Measurements from ENCODE around the gene PPOX.

Gene PPOX

DNA sequence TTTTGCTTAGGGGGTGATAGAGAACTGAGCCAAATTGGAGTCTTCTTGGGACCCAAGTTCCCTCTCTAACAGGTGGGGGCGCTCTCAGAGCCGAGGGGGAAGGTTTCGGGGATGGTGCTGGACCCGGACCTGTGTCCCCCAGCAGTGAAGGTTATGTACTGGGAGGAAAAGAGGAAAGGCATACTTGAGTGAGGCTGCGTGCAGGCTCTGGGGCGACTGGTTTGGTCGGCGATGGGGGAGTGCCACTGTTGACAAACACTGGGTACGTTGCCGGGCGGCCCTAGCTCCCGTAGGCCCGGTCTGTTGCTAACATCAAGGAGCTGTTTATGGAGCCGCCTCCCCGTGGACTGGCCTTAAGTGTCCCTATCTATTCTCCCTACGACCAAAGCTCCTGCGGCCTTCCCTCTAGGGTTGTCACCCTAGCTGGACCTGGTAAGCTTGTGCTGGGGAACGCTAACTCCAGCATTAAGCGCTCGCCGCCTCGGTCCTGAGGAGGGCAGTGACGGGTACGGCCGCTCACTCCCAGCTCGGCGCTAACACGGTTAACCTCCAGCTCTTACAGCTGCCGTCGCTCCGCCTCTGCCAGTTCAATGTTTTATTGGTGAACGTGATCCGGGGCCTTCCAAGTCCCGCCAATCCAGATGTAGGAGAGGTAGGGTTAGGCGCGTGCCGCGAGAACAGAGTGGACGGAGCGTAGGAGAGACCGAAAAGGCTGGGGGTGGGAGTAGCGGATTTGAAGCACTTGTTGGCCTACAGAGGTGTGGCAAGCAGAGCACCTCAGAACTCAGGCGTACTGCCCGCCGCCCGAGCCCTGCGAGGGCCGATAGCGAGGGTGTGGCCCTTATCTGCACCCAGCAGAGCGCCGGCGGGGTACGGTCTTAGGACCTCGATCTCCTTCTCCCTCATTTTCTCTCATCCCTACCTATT is at the start of gene PPOX:
Gene PPOX, plus strand, starts transcription at position 685 of the 927 bp plus-strand sequence. CDS start 422 bp downstream, outside the sequence.
- DNase-seq (ENCODE audit: low read depth), result peak; percentile 74

DNA sequence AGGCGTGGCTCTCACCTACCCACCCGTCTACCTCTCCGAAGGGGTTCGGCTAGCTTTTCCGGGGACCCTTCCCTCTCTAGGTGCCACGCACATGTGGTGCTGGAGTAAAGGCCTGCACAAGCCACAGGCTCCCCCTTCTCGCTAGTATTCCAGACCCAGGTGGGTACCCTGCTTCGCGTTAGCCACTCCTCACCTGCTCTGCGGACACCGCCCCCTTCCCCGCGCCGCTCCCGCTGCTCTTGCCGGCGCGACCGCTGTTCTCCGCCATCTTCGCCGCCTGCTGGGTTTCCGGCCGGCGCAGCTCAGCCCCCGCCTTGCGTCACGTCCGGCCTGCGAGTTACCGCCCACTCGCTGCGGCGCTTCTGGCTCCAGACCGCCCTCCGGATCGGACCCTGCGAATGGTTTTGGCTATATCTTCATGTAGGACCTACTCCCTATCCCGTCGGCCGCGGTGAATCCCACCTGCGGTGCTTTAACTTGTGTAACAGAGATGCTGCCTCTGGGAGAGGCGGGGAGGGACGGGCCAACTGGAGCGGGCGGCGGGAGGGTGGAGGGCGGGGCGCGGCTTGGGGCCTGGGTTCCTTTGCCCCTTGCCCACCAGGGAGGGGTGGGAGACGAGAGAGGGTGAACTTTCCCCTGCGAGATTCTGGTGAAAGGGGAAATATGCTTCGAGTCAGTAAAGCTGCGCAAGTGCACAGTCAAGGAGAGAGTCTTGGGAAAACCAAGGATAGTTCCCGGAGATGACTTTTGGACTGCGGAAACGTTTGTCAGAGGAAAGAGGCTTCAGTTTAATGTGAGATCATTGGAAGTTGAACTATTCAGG is 48.3 kb upstream of the PPOX start, which contains the start of the genes NIT1 and PFDN2:
Gene NIT1, plus strand, starts transcription at position 347 of the 823 bp plus-strand sequence. Its CDS starts 72 bp downstream, at position 419.
Gene PFDN2, minus strand, starts transcription at position 279 of the 823 bp plus-strand sequence. Its CDS starts 11 bp downstream, at position 268.
- DNase-seq (ENCODE audit: low read depth), result peak; percentile 71

DNA sequence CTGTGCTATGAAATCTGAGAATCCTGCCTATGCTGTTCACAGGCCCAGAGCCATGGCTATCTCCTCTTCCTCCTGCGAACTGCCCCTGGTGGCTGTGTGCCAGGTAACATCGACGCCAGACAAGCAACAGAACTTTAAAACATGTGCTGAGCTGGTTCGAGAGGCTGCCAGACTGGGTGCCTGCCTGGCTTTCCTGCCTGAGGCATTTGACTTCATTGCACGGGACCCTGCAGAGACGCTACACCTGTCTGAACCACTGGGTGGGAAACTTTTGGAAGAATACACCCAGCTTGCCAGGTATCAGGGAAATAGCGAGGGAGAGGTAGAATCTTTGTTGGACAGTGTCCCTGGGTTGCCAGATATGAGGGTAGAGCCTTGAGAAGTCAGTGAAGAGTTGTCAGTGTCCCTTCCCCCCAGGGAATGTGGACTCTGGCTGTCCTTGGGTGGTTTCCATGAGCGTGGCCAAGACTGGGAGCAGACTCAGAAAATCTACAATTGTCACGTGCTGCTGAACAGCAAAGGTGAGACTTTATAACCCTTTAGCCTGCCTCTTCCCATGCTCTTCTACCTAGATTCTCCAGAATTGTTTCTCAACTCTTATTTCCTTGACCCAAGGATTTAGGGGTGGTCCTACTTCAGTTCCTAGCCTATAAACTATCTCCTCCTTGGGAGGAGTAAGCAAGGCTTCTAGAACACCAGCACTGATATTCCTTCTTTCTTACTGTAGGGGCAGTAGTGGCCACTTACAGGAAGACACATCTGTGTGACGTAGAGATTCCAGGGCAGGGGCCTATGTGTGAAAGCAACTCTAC is 46.9 kb upstream of the PPOX start:
- no peak for DNase-seq (ENCODE audit: low read depth)

DNA sequence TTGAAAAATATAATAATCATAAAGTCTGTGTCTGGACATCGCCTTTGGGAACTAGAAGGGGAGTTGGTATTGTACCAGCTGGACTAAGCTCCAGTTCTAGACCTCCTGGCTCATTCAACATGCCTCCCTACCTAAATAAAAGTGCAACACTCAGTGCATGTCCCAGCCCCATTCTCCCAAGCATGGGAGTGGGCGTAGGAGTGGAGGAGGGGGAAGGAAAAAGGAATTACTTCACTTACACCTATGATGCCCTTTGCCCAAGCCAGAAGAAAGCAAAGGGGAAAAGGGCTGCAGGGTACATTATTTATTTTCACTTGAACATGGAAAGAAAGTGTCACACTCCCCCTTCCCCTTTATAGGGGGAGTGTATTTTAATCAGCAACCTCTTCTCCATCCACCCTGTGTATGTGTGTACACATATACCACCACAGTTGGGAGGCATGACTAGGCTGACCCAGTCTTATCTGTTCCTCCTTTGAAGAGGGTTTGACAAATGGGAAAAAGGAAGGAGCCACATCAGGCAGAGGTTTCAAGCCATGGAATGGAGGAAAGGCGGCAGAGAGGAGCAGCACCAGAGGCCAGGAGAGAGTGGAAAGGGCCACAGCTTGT is 45.1 kb upstream of the PPOX start:
- DNase-seq (ENCODE audit: low read depth), result no peak

DNA sequence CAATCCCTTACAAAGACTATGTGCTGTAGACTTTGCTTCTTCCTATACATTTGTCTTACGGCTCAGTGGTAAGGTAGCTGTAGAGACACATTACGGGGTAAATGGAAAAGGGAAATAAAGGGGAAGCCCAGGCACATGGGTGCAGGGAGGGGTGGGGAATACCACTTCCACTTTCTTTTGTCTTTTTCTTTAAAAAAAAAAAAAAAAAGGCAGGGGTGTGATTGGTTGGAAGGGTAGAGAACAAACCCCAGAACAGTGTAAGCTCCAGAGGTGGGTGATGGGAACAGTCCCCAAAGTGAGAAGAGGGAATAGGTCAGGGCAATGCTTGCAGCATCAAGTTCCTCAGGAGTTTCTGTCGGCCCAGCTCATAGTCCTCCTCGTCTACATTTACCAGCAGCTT is 44.4 kb upstream of the PPOX start:
- no peak for DNase-seq (ENCODE audit: low read depth)

DNA sequence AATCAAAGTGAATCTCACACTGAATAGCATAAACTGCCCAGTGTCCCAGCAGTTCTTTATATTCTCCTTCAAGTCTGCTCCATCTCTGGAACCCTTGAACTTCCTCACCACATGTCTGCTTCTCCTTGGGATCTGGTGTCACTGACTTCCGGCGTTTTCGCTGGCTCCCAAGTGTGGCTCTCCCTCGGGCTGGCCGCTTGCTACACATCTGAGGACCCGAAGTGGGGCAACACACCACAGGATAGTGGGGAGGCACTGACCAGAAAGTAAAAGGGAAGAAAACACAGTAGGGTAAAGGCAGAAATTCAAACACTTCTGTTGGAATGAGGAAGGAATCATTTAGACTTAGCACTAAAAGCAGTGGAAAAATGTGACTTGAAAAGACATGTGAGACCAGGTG is 43.3 kb upstream of the PPOX start:
- no peak for DNase-seq (ENCODE audit: low read depth)

DNA sequence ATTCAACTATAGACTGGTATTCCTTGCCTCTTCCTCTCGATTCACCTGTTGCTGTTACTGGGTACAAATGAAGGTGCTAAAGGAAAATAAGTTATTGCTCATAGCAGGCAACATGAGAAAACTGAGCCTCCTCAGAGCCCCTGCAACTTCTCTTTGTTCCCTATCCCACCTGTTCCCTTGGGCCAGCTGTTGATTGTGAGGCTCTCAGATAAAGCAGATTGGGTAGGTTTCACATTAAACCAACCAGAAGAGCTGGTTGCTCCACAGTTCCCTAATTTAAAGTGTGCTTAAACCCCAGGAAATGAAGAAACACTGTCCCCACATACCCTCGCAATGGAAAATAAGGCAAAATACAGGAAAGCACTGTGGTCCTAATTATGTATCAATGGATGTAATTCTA is 38.6 kb upstream of the PPOX start:
- no peak for DNase-seq (ENCODE audit: low read depth)

DNA sequence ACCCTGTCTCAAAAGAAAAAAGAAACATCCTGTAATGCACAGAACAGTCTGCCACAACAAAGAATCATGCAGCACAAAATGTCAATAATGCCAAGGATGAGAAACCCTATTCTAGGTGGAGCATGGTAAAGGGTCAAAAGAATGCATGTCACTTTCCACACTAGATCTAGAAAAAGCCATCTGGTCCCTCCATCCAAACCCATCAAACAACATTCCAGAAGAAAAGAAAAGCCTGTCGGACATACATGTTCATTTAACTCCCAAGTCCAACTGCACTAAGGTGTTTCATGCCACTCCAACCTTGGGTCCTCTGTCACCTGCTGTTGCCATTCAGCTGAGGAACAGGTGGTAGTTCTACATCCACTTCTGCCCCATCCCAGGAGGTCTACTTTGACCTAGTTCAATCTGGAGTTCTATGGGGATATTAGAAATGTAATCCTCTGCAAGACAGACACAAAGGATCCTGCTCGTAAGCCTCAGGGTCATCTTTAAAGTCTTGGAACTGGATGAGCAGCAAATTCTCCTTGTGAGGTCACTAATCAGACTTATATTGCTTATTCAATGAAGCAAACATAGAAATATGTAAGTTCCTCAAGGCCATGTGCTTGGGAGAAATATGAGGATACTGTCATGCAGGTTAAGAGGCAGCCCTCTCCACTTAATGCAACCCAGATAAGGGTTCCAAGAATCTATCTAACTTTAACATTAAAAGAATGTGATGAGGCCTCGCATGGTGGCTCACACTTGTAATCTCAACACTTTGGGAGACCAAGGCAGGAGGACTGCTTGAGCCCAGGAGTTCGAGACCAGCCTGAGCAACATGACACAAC is 37.4 kb upstream of the PPOX start:
- no peak for DNase-seq (ENCODE audit: low read depth)

DNA sequence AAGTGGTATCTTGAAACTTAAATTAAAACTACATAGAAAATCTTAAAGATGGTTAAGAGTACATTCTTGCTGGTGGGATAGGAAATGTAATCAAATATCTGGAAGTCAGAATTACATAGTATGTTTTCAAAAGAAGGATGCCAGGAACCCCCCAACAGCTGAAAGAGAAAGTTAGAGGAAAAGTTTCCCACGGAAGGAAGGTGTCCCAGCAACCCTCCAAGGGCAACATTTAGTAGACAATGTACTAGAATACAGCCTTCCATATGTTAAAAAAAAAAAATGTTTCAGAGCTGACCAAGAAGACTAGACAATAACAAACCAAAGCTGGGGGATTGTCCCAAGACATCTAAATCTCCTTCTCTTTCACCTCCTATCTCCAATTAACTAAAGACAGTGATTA is 36.0 kb upstream of the PPOX start:
- DNase-seq (ENCODE audit: low read depth), result no peak

DNA sequence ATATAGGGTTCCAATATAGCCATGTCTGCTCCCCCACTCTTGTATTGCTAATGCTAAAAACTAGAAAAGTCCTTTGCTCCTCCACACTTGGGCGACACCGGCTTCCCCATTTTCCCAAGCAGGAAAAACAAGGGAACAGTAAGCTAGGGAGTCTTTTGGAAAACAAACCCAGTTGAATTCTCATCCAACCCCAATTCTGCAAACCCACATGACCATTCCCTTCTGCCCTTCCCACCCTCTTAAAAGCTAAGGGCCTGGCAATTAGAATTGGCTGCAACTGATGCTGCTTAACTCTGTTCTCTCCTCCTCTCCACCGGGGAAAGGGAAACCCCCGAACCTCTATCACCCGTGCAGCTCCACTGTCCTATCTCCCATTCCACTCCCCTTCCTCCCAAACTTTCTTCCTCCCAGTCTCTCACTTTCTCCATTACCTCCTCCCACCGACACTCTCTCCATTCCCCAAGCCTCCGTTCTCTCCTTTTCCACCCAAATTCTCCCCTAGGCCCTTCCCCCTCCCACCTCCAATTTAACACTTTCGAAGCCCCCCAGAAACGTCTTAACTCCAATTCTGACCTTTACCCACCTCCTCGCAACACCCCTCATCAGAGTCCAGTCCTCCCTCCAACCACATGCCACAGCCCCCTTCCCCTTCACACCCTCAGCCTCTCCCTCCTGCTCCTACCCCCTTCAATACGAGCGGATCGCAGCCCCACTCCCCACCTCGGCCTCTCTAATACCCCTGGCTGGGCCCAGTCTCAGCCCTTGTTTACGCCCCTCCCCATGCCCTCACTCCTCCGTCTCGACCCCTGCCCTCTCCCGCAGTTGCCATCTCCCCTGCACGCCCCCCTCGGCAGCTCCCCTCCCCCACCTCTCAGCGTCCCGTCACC is 34.5 kb upstream of the PPOX start:
- DNase-seq (ENCODE audit: low read depth), result no peak

DNA sequence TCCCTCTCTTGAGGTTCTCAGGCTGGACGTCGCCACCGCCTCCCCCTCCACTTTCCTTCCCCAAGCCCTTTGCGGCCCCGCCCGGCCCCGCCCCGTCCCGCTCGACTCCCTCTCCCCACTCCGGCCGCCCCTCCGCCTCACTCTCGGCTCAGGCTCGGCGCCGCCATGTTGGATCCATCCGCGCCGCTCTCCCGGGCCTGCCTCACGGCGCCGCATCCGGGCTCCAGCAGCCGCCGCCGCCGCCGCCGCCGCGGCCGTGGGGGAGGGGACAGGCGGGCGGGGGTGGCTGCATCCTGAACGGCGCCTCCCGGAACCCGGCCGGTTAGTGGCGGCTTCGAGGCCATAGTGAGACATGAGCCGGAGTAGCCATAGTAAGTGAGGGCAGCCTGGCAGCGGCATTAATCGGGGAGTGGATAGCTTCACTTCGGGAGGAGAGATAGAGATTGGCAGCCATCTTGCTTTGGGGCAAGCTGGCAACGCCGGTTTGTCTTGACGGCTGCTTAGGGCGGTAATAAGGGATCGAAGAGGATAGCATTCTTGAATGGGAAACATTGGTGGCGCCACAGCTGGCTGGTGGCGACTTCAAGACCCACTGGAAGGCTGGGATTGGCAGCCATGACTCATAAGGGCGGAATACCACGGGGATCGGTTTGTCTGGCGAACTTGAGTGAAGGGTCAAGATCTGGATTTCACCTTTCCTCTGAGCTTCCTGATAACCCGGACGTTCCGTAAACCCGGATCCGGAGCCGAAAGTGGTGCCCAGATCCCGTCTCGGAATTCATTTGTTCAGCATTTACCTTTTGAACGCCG is 33.6 kb upstream of the PPOX start, which contains the start of gene DEDD:
Gene DEDD, minus strand, starts transcription at position 258 of the 810 bp plus-strand sequence. CDS start 8,205 bp downstream, outside the sequence.
- DNase-seq (ENCODE audit: low read depth), result peak; percentile 70

DNA sequence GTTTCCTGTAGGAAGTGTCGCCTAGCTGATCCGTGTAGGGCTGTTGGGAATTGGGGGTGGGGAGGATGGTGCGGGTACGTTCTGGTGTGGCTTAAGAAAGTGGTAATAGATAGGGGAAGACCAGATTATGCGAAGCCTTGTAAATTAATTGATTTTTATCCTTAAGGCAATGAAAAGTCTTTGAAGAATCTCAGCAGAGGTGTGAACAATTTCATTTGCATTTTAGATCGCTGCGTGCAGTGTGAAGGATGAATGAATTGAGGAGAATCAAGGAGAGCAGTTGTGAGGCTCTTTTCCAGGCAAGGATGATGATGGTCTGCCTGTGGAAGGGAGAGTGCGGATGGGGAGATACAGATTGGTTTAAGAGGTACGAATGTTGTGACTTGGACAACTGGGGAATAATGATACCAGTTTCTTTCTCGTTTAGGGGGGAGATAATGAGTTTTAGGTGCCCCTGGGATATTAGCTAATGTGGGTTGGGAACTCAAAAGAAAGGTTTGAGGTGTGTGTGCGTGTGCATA is 32.9 kb upstream of the PPOX start:
- DNase-seq (ENCODE audit: low read depth), result no peak

DNA sequence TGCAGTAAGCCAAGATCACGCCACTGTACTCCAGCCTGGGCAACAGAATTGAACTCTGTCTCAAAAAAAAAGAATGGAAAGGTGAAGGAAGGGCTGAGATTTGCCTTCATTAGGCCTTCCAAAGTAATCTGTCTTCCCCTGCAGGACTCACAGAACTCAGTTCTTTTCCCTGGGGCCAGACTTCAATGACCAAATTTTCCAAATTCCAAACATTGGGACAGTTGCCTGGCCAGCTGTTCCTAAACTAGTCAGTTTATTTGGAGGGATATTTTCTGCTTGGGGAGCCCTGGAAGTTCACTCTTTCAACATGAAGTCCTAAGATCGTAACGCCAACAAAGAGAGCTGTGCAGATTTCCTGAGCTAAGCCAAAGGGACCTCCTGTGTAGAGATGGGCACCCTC is 28.3 kb upstream of the PPOX start:
- DNase-seq (ENCODE audit: low read depth), result no peak

DNA sequence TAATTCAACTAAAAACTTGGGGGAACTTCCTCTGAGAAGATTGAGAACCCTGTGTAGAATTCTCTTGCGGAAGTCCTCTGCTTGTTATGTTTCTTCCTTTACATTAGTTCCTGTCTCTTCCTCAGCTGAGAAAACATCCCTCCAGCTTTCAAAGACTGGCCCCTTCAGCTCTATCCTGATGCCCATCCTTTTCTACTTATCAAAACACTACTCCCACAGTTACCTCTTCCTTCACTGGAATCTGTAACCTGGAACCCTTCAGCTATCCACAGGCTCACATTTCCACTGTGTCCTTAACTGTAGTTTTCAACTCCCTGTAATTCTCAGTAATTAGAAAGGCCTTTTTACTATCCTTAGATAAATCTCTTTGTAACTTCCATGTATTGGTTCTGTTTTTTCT is 27.8 kb upstream of the PPOX start:
- DNase-seq (ENCODE audit: low read depth), result no peak

DNA sequence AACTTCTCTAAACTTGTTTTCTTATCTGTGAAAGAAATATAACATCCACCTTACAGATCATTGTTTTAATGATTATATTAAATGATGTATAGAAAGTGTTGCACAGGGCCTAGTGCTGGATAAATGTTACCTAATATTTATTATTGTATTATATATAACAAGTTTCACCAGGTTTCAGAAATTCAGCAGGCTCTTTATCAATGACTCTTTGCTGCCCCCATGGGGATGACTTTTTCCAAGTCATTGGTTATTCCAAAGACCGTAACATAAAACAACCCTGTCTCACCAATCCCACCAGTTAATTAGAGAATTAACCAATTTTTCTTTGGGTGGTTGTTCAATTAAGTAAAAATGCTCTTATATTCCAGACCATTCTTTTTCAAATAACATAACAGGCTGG is 26.5 kb upstream of the PPOX start:
- no peak for DNase-seq (ENCODE audit: low read depth)

DNA sequence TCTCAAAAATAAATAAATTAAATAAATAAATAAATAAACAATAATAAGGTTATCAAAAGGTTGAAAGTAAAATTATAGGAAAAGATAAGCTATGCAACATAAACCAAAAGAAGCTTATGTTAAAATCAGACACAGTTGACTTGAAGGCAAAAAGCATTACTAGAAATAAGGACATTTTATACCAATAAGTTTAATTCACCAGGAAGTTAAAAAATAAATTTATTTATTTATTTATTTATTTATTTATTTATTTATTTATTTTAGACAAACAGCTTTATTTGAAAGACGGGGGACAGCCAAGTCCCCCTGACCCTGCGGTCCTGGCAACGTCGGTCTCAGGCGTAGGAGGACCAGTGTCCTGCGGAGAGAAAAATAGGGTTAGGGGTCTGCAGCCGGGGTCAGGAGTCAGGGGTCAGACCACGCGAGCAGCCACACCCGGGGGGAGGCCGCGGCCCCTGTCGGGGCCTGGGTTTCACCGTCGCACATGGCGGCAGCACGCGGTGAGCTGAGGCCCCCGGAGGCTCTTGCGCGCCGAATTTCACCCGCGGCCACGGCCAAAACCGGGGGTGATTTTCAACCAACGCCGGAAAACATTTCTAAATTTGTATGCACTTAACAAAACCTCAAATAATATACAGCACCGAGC is 25.3 kb upstream of the PPOX start:
- no peak for DNase-seq (ENCODE audit: low read depth)

DNA sequence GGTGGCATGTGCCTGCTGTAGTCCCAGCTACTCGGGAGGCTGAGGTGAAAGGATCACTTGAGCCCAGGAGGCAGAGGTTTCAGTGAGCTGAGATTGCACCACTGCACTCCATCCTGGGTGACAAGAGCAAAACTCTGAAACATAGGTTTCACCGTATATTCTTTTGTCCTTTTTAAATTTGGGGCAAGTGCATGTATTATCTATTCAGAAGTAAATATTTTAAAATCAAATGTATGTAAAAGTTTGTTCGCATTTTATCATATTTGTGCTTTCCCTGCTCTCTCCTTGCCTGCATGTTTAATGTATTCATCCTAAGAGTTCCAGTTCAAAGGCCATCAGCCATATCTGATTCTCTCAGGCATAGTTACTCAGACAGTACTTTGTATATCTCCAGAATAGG is 20.4 kb upstream of the PPOX start:
- DNase-seq (ENCODE audit: low read depth), result no peak

DNA sequence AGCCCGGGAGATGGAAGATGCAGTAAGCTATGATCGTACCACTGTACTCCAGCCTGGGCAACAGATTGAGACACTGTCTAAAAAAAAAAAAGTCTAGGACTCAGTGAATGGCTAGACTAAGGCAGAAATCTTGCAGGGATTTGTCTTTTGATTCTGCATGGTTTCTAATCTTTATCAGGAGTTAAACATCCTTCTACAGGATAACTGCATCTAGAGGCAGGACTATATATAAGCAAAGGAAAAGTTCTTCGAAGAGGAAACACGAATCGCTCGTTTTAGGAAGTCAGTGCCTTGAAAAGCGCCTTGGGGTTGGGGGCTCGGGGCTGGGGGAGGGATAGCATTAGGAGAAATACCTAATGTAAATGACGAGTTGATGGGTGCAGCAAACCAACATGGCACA is 13.1 kb upstream of the PPOX start:
- no peak for DNase-seq (ENCODE audit: low read depth)
